ENCODE results near the gene LRTM2.

Gene LRTM2

GRCh38 chr12:1827826-1828805 is 7.8 kb downstream of the LRTM2 start:
- Histone ChIP-seq H3K9ac (ENCODE audit: low read depth, low read length) (no peak overlapping the region), H3K4me1 (ENCODE audit: control insufficient read depth, insufficient read depth, low read length) (no peaks in the 10 kb centered on the region), H3K36me3 (ENCODE audit: insufficient read depth, low read length) (no peaks in the 10 kb centered on the region), H3K27me3 (ENCODE audit: control insufficient read depth, insufficient read depth, low read length) (peaks cover 66% of the 10 kb centered on the region), H3K4me2 (ENCODE audit: low read length) (no peak overlapping the region), H3K9me3 (replicated peaks; ENCODE audit: low read length) (no peaks in the 10 kb centered on the region), H3K4me3 (ENCODE audit: low read length) (no peak overlapping the region)

GRCh38 chr12:1828856-1829255 is 8.5 kb downstream of the LRTM2 start:
- Histone ChIP-seq H3K4me3 (ENCODE audit: low read length) (no peak overlapping the region), H3K4me1 (ENCODE audit: control insufficient read depth, insufficient read depth, low read length) (no peaks in the 10 kb centered on the region), H3K9ac (ENCODE audit: low read depth, low read length) (no peak overlapping the region), H3K27me3 (ENCODE audit: control insufficient read depth, insufficient read depth, low read length) (peaks cover 66% of the 10 kb centered on the region), H3K4me2 (ENCODE audit: low read length) (no peak overlapping the region), H3K9me3 (replicated peaks; ENCODE audit: low read length) (no peaks in the 10 kb centered on the region), H3K36me3 (ENCODE audit: insufficient read depth, low read length) (no peaks in the 10 kb centered on the region)

- H3K4me3 ChIP-seq (ENCODE audit: low read length) = no peak overlapping the region
- no peaks in the 10 kb centered on the region for H3K36me3 ChIP-seq (ENCODE audit: insufficient read depth, low read length)
- no peak overlapping the region for H3K9ac ChIP-seq (ENCODE audit: low read depth, low read length)
- H3K9me3 ChIP-seq (replicated peaks; ENCODE audit: low read length) = no peaks in the 10 kb centered on the region
- no peak overlapping the region for H3K4me2 ChIP-seq (ENCODE audit: low read length)
- no peaks in the 10 kb centered on the region for H3K4me1 ChIP-seq (ENCODE audit: control insufficient read depth, insufficient read depth, low read length)
- peaks cover 66% of the 10 kb centered on the region for H3K27me3 ChIP-seq (ENCODE audit: control insufficient read depth, insufficient read depth, low read length)
Observed at GRCh38 chr12:1829306-1829900, 9.0 kb downstream of the LRTM2 start.

GRCh38 chr12:1830401-1830845 is 10.1 kb downstream of the LRTM2 start:
- H3K36me3 ChIP-seq (ENCODE audit: insufficient read depth, low read length) = no peaks in the 10 kb centered on the region
- no peaks in the 10 kb centered on the region for H3K4me1 ChIP-seq (ENCODE audit: control insufficient read depth, insufficient read depth, low read length)
- no peak overlapping the region for H3K4me3 ChIP-seq (ENCODE audit: low read length)
- H3K4me2 ChIP-seq (ENCODE audit: low read length) = no peak overlapping the region
- no peak overlapping the region for H3K9ac ChIP-seq (ENCODE audit: low read depth, low read length)
- H3K9me3 ChIP-seq (replicated peaks; ENCODE audit: low read length) = no peaks in the 10 kb centered on the region
- peaks cover 60% of the 10 kb centered on the region for H3K27me3 ChIP-seq (ENCODE audit: control insufficient read depth, insufficient read depth, low read length)

GRCh38 chr12:1830981-1831963 is 10.9 kb downstream of the LRTM2 start:
- H3K9ac ChIP-seq (ENCODE audit: low read depth, low read length) = no peak overlapping the region
- H3K4me2 ChIP-seq (ENCODE audit: low read length) = no peak overlapping the region
- no peak overlapping the region for H3K4me3 ChIP-seq (ENCODE audit: low read length)
- H3K27me3 ChIP-seq (ENCODE audit: control insufficient read depth, insufficient read depth, low read length) = peaks cover 55% of the 10 kb centered on the region
- no peaks in the 10 kb centered on the region for H3K9me3 ChIP-seq (replicated peaks; ENCODE audit: low read length)
- H3K4me1 ChIP-seq (ENCODE audit: control insufficient read depth, insufficient read depth, low read length) = no peaks in the 10 kb centered on the region
- H3K36me3 ChIP-seq (ENCODE audit: insufficient read depth, low read length) = no peaks in the 10 kb centered on the region

GRCh38 chr12:1832801-1833595 is 12.6 kb downstream of the LRTM2 start:
- Histone ChIP-seq H3K4me2 (ENCODE audit: low read length) (no peak overlapping the region), H3K4me1 (ENCODE audit: control insufficient read depth, insufficient read depth, low read length) (peaks cover 8% of the 10 kb centered on the region), H3K27me3 (ENCODE audit: control insufficient read depth, insufficient read depth, low read length) (peaks cover 50% of the 10 kb centered on the region), H3K36me3 (ENCODE audit: insufficient read depth, low read length) (no peaks in the 10 kb centered on the region), H3K9me3 (replicated peaks; ENCODE audit: low read length) (no peaks in the 10 kb centered on the region), H3K4me3 (ENCODE audit: low read length) (no peak overlapping the region), H3K9ac (ENCODE audit: low read depth, low read length) (no peak overlapping the region)

- Histone ChIP-seq H3K9ac (ENCODE audit: low read depth, low read length) (no peak overlapping the region), H3K27me3 (ENCODE audit: control insufficient read depth, insufficient read depth, low read length) (peaks cover 47% of the 10 kb centered on the region), H3K9me3 (replicated peaks; ENCODE audit: low read length) (no peaks in the 10 kb centered on the region), H3K4me3 (ENCODE audit: low read length) (no peak overlapping the region), H3K4me2 (ENCODE audit: low read length) (no peak overlapping the region), H3K4me1 (ENCODE audit: control insufficient read depth, insufficient read depth, low read length) (peaks cover 11% of the 10 kb centered on the region), H3K36me3 (ENCODE audit: insufficient read depth, low read length) (no peaks in the 10 kb centered on the region)
Observed at GRCh38 chr12:1833596-1834028, 13.2 kb downstream of the LRTM2 start.

- Histone ChIP-seq H3K9me3 (replicated peaks; ENCODE audit: low read length) (no peaks in the 10 kb centered on the region), H3K4me3 (ENCODE audit: low read length) (no peak overlapping the region), H3K9ac (ENCODE audit: low read depth, low read length) (no peak overlapping the region), H3K4me2 (ENCODE audit: low read length) (no peak overlapping the region), H3K4me1 (ENCODE audit: control insufficient read depth, insufficient read depth, low read length) (peaks cover 11% of the 10 kb centered on the region), H3K27me3 (ENCODE audit: control insufficient read depth, insufficient read depth, low read length) (peaks cover 48% of the 10 kb centered on the region), H3K36me3 (ENCODE audit: insufficient read depth, low read length) (no peaks in the 10 kb centered on the region)
Observed at GRCh38 chr12:1834186-1834925, 14.0 kb downstream of the LRTM2 start.

- no peak overlapping the region for H3K4me3 ChIP-seq (ENCODE audit: low read length)
- H3K9me3 ChIP-seq (replicated peaks; ENCODE audit: low read length) = no peaks in the 10 kb centered on the region
- peaks cover 11% of the 10 kb centered on the region for H3K4me1 ChIP-seq (ENCODE audit: control insufficient read depth, insufficient read depth, low read length)
- no peak overlapping the region for H3K4me2 ChIP-seq (ENCODE audit: low read length)
- no peaks in the 10 kb centered on the region for H3K36me3 ChIP-seq (ENCODE audit: insufficient read depth, low read length)
- H3K9ac ChIP-seq (ENCODE audit: low read depth, low read length) = no peak overlapping the region
- peaks cover 51% of the 10 kb centered on the region for H3K27me3 ChIP-seq (ENCODE audit: control insufficient read depth, insufficient read depth, low read length)
Observed at GRCh38 chr12:1835211-1836131, 15.1 kb downstream of the LRTM2 start.

Measured in skeletal muscle satellite cell (primary cell).